GM12878 (cell line): ENCODE measurements around the gene YY1. TPM values are rescaled to one million over a fixed set of nuclear protein-coding genes. Genes with fewer than 3 reads are reported as not detected.

Experiments
- BACH1 ChIP-seq: fragments of 450-650 bp; IDR thresholded peaks from 2 replicates; pipeline ENCODE4 v1.6.1; 2017; ENCODE audit warnings: mild to moderate bottlenecking, borderline replicate concordance
- BCL11A ChIP-seq: IDR thresholded peaks from 2 replicates; pipeline ENCODE4 v1.6.1; 2011; ENCODE audit warnings: low read depth, low read length
- CEBPB ChIP-seq, 2 experiments: fragments of 150-350 bp in 1 of 2; IDR thresholded peaks; 2 replicates each; pipeline ENCODE4 v1.6.1; 2012 to 2014; ENCODE audit warnings: low read depth in 2 of 2, low read length in 2 of 2, borderline replicate concordance in 1 of 2, inconsistent platforms in 1 of 2
- CREM ChIP-seq: IDR thresholded peaks from 2 replicates; pipeline ENCODE4 v1.6.1; 2014; ENCODE audit warnings: antibody characterized with exemption, low read depth
- EZH2 ChIP-seq: IDR thresholded peaks from 2 replicates; pipeline ENCODE4 v1.6.1; 2012; ENCODE audit warnings: low read depth, mild to moderate bottlenecking, control low read depth, inconsistent platforms, low read length, borderline replicate concordance; ENCODE audit not compliant: control insufficient read depth
- FOS ChIP-seq: IDR thresholded peaks from 3 replicates; pipeline ENCODE4 v1.6.1; 2011; ENCODE audit warnings: borderline replicate concordance; ENCODE audit not compliant: insufficient read length; ENCODE audit errors: extremely low read depth
- FOXK2 ChIP-seq: fragments of 450-650 bp; IDR thresholded peaks from 2 replicates; pipeline ENCODE4 v1.6.1; 2017; ENCODE audit warnings: mild to moderate bottlenecking, moderate library complexity
- HCFC1 ChIP-seq: fragments of 150-350 bp; IDR thresholded peaks from 2 replicates; pipeline ENCODE4 v1.6.1; 2014; ENCODE audit warnings: low read length
- IKZF1 ChIP-seq: fragments of 450-650 bp; conservative IDR thresholded peaks from 2 replicates; pipeline ENCODE4 v1.6.1; 2017; ENCODE audit warnings: antibody characterized with exemption, mild to moderate bottlenecking
- JUND ChIP-seq: IDR thresholded peaks from 2 replicates; pipeline ENCODE4 v1.6.1; 2012; ENCODE audit warnings: low read depth, mild to moderate bottlenecking, low read length, improper control_type of control experiment, moderate library complexity
- KDM1A ChIP-seq: fragments of 200-600 bp; sonication (generic); IDR thresholded peaks from 2 replicates; pipeline ENCODE4 v1.6.1; 2016; ENCODE audit warnings: borderline replicate concordance
- LARP7 ChIP-seq: fragments of 450-650 bp; IDR thresholded peaks from 2 replicates; pipeline ENCODE4 v1.6.1; 2017; ENCODE audit warnings: mild to moderate bottlenecking
- NR2C2 ChIP-seq: IDR thresholded peaks from 2 replicates; pipeline ENCODE4 v1.6.1; 2011; ENCODE audit warnings: borderline replicate concordance, low read depth; ENCODE audit not compliant: control insufficient read depth, insufficient read length
- RB1 ChIP-seq: fragments of 450-650 bp; formaldehyde crosslinking; IDR thresholded peaks from 2 replicates; pipeline ENCODE4 v1.6.1; 2017; ENCODE audit warnings: mild to moderate bottlenecking, borderline replicate concordance
- RBBP5 ChIP-seq: fragments of 200-600 bp; sonication (generic); conservative IDR thresholded peaks from 2 replicates; pipeline ENCODE4 v1.6.1; 2016
- RELA ChIP-seq: fragments of 450-650 bp; IDR thresholded peaks from 2 replicates; pipeline ENCODE4 v1.8.0; 2014; ENCODE audit warnings: borderline replicate concordance; ENCODE audit not compliant: partially characterized antibody
- SIX5 ChIP-seq: IDR thresholded peaks from 2 replicates; pipeline ENCODE4 v1.6.1; 2011; ENCODE audit warnings: mild to moderate bottlenecking, low read depth, low read length, moderate library complexity; ENCODE audit not compliant: severe bottlenecking
- SMAD5 ChIP-seq: IDR thresholded peaks from 2 replicates; pipeline ENCODE4 v1.6.1; 2016; ENCODE audit warnings: antibody characterized with exemption, low read depth
- SMARCA5 ChIP-seq: fragments of 450-650 bp; IDR thresholded peaks from 2 replicates; pipeline ENCODE4 v1.6.1; 2017; ENCODE audit warnings: mild to moderate bottlenecking
- SRF ChIP-seq, 2 experiments: IDR thresholded peaks; 2 replicates each; pipeline ENCODE4 v1.6.1; 2011; ENCODE audit warnings: low read depth in 2 of 2, low read length in 2 of 2, mild to moderate bottlenecking in 1 of 2, moderate library complexity in 1 of 2
- STAT1 ChIP-seq: fragments of 450-650 bp; conservative IDR thresholded peaks from 2 replicates; pipeline ENCODE4 v1.6.1; 2014; ENCODE audit warnings: antibody characterized with exemption, mild to moderate bottlenecking
- ZNF274 ChIP-seq: IDR thresholded peaks from one replicate; pipeline ENCODE4 v1.8.0; 2011; ENCODE audit not compliant: insufficient read length, insufficient read depth
- polyA plus RNA-seq, 11 experiments: library from polyadenylated mRNA; depleted of rRNA in 4 of 11; unstranded in 6 of 11; stranded (reverse) in 5 of 11; fragments of >200 nt; fragmentation: Nextera tagmentation in 4 of 11; fragmentation: Illumina TruSeq in 1 of 11; extraction: Ambion mirVana in 4 of 11; extraction: Trizol in 1 of 11; gene quantifications; 1 replicate in 1 of 11; 2 replicates in 10 of 11; pipeline versions ENCODE4 v1.2.1 to v1.2.3, GENCODE V29; 2011 to 2016; ENCODE audit warnings: inconsistent platforms in 2 of 11, missing spikeins in 2 of 11, low read depth in 1 of 11
- total RNA-seq, 4 experiments: library from RNA; depleted of rRNA in 3 of 4; stranded (reverse); fragments of >200 nt in 3 of 4; fragmentation: Illumina TruSeq in 1 of 4; extraction: Trizol in 1 of 4; gene quantifications; 2 replicates each; pipeline versions ENCODE4 v1.2.1 to v1.2.3, GENCODE V29; 2013 to 2021
- TF ChIP-seq, protein P1 (sequence below): fragments of 450-650 bp; IDR thresholded peaks from 2 replicates; pipeline ENCODE4 v1.6.1; 2017; ENCODE audit warnings: antibody characterized with exemption, mild to moderate bottlenecking, moderate library complexity
- TF ChIP-seq, protein P2 (sequence below): IDR thresholded peaks from 2 replicates; pipeline ENCODE4 v1.6.1; 2012; ENCODE audit warnings: low read depth, low read length, improper control_type of control experiment
- TF ChIP-seq, protein P3 (sequence below): fragments of 450-650 bp; IDR thresholded peaks from 2 replicates; pipeline ENCODE4 v1.6.1; 2018; ENCODE audit warnings: mild to moderate bottlenecking, low read depth, moderate library complexity; ENCODE audit not compliant: partially characterized antibody
- TF ChIP-seq, protein P4 (sequence below): IDR thresholded peaks from 2 replicates; pipeline ENCODE4 v1.6.1; 2012; ENCODE audit warnings: low read length, inconsistent platforms

YY1 gene
- total and polyA plus RNA-seq, 10 of the 15 experiments (the other 5 are each of a cell fraction or from before 2014, with no cell fraction given): 23.7 to 74.0 (median 39.9) TPM

DNA sequence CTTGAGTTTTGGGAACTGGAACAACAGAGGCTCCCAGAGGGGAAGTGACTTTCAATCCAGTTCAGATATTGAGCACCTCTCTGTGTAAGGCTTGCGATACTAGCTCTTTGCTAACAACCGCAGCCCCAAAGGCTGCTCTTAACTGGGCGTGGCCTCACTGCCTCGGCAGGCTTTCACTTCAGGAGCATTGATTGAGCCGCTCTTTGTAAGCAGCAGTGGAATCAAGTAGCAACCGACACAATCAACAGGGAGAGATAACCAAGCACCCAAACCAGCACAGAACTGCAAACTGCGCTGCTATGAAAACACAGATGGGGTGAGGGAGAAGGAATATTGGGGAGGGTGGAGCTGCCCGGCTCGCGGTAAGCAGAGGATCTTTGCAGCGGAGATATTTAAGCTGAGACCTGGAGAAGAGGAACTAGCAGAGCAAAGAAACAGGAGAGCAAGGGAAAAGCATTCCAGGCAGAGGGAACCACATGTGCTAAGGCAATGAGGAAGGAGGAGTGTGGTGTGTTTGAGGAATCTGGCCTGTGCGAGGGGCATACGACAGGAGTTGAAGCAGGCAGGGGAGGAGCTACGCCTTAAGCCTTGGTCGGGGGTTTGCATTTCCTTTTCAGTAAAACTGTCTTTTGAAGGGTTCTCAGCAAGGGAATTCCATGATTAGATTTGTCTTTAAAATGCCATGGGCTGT lies 17.3 kb upstream of the YY1 start (continued):
- TF ChIP-seq, protein P1, sequence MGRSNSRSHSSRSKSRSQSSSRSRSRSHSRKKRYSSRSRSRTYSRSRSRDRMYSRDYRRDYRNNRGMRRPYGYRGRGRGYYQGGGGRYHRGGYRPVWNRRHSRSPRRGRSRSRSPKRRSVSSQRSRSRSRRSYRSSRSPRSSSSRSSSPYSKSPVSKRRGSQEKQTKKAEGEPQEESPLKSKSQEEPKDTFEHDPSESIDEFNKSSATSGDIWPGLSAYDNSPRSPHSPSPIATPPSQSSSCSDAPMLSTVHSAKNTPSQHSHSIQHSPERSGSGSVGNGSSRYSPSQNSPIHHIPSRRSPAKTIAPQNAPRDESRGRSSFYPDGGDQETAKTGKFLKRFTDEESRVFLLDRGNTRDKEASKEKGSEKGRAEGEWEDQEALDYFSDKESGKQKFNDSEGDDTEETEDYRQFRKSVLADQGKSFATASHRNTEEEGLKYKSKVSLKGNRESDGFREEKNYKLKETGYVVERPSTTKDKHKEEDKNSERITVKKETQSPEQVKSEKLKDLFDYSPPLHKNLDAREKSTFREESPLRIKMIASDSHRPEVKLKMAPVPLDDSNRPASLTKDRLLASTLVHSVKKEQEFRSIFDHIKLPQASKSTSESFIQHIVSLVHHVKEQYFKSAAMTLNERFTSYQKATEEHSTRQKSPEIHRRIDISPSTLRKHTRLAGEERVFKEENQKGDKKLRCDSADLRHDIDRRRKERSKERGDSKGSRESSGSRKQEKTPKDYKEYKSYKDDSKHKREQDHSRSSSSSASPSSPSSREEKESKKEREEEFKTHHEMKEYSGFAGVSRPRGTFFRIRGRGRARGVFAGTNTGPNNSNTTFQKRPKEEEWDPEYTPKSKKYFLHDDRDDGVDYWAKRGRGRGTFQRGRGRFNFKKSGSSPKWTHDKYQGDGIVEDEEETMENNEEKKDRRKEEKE: no peak
- TF ChIP-seq FOS (no peak), RB1 (no peak), IKZF1 (0 out of 2 replicates have a peak, but pooled peaks have one; percentile 7), STAT1 (no peak), JUND (no peak), SMARCA5 (no peak), LARP7 (no peak), NR2C2 (no peak), KDM1A (no peak), ZNF274 (no peak), CEBPB (IDR thresholded peaks at IDR 0.05; ENCODE audit: borderline replicate concordance in 1 of 2, low read depth in 2 of 2, low read length in 2 of 2) (no peak), SIX5 (no peak), RBBP5 (no peak), RELA (no peak), SMAD5 (no peak), EZH2 (no peak), FOXK2 (no peak), HCFC1 (no peak), BCL11A (no peak), CREM (no peak), BACH1 (peak; percentile 65; the same call in 1 of the 2 replicates), SRF (IDR thresholded peaks at IDR 0.05; ENCODE audit: low read depth in 2 of 2, low read length in 2 of 2) (no peak)
- TF ChIP-seq, protein P2, sequence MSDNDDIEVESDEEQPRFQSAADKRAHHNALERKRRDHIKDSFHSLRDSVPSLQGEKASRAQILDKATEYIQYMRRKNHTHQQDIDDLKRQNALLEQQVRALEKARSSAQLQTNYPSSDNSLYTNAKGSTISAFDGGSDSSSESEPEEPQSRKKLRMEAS: no peak
- TF ChIP-seq, protein P3, sequence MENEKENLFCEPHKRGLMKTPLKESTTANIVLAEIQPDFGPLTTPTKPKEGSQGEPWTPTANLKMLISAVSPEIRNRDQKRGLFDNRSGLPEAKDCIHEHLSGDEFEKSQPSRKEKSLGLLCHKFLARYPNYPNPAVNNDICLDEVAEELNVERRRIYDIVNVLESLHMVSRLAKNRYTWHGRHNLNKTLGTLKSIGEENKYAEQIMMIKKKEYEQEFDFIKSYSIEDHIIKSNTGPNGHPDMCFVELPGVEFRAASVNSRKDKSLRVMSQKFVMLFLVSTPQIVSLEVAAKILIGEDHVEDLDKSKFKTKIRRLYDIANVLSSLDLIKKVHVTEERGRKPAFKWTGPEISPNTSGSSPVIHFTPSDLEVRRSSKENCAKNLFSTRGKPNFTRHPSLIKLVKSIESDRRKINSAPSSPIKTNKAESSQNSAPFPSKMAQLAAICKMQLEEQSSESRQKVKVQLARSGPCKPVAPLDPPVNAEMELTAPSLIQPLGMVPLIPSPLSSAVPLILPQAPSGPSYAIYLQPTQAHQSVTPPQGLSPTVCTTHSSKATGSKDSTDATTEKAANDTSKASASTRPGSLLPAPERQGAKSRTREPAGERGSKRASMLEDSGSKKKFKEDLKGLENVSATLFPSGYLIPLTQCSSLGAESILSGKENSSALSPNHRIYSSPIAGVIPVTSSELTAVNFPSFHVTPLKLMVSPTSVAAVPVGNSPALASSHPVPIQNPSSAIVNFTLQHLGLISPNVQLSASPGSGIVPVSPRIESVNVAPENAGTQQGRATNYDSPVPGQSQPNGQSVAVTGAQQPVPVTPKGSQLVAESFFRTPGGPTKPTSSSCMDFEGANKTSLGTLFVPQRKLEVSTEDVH: no peak
- TF ChIP-seq, protein P4, sequence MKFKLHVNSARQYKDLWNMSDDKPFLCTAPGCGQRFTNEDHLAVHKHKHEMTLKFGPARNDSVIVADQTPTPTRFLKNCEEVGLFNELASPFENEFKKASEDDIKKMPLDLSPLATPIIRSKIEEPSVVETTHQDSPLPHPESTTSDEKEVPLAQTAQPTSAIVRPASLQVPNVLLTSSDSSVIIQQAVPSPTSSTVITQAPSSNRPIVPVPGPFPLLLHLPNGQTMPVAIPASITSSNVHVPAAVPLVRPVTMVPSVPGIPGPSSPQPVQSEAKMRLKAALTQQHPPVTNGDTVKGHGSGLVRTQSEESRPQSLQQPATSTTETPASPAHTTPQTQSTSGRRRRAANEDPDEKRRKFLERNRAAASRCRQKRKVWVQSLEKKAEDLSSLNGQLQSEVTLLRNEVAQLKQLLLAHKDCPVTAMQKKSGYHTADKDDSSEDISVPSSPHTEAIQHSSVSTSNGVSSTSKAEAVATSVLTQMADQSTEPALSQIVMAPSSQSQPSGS: no peak
